IMR-90 (cell line): ENCODE measurements around the gene ACAA2. TPM values are rescaled to one million over a fixed set of nuclear protein-coding genes. Genes with fewer than 3 reads are reported as not detected.
A peak's percentile ranks its signal among the peaks of the same experiment; 100 is the strongest.

Experiments used
- ATAC-seq: fragments of 200-7000 bp; cut with Tn5 transposase; 2 replicates; pipeline ENCODE4 v1.9.1; 2020; ENCODE audit warnings: low read depth, mild to moderate bottlenecking, moderate library complexity
- BruUV-seq: library from RNA; stranded (reverse); fragments of 400-500 nt; replicated peaks from 2 replicates; lab custom pipeline; 2021; lab: Mats Ljungman, UMichigan
- CTCF ChIA-PET: fragments of 300-600 bp; formaldehyde crosslinking; extraction: SDS; loops from one replicate; lab custom pipeline; 2021; ENCODE audit warnings: antibody characterized with exemption; lab: Yijun Ruan, JAX
- POLR2A ChIA-PET: fragments of 300-600 bp; sonication (Branson Sonifier 250); formaldehyde crosslinking; loops from one replicate; lab custom pipeline; 2022; ENCODE audit warnings: antibody characterized with exemption; ENCODE audit not compliant: unreplicated experiment; lab: Charles Lee
- DNase-seq: peaks from one replicate; pipeline ENCODE4 v3.0.0; 2013
- H2AFZ ChIP-seq: replicated peaks from 2 replicates; pipeline ENCODE3; 2013; ENCODE audit warnings: low read length, mild to moderate bottlenecking; ENCODE audit not compliant: poor library complexity
- H2AK5ac ChIP-seq: 2 replicates; pipeline ENCODE4 v1.6.1; 2013; ENCODE audit warnings: low read depth, low read length, inconsistent platforms
- H2AK9ac ChIP-seq: replicated peaks from 2 replicates; pipeline ENCODE3; 2013; ENCODE audit warnings: mild to moderate bottlenecking, low read depth, low read length, moderate library complexity; ENCODE audit not compliant: poor library complexity
- H2BK120ac ChIP-seq: 2 replicates; pipeline ENCODE4 v1.6.1; 2013; ENCODE audit warnings: low read depth, low read length, inconsistent platforms
- H2BK15ac ChIP-seq: 3 replicates; pipeline ENCODE4 v1.6.1; 2013; ENCODE audit warnings: low read depth, low read length, inconsistent platforms
- H2BK20ac ChIP-seq: 2 replicates; pipeline ENCODE4 v1.6.1; 2013; ENCODE audit warnings: low read depth, mild to moderate bottlenecking, inconsistent platforms, low read length, moderate library complexity
- H2BK5ac ChIP-seq: 2 replicates; pipeline ENCODE4 v1.6.1; 2013; ENCODE audit warnings: mild to moderate bottlenecking, low read depth, low read length, inconsistent platforms; ENCODE audit not compliant: poor library complexity, severe bottlenecking
- H3K14ac ChIP-seq: replicated peaks from 2 replicates; pipeline ENCODE4 v1.6.1; 2013; ENCODE audit warnings: low read depth, low read length, inconsistent platforms
- H3K18ac ChIP-seq: 2 replicates; pipeline ENCODE4 v1.6.1; 2013; ENCODE audit warnings: low read depth, low read length, control low read depth
- H3K23ac ChIP-seq: 2 replicates; pipeline ENCODE4 v1.6.1; 2013; ENCODE audit warnings: low read depth, low read length, inconsistent platforms
- H3K27ac ChIP-seq: 2 replicates; pipeline ENCODE4 v1.5.1; 2013; ENCODE audit warnings: mild to moderate bottlenecking, control low read depth, low read length; ENCODE audit not compliant: insufficient read depth
- H3K27me3 ChIP-seq: 2 replicates; pipeline ENCODE4 v1.6.1; 2013; ENCODE audit warnings: low read length; ENCODE audit not compliant: control insufficient read depth, insufficient read depth
- H3K36me3 ChIP-seq: 2 replicates; pipeline ENCODE4 v1.6.1; 2013; ENCODE audit warnings: low read length, mixed read lengths; ENCODE audit not compliant: control insufficient read depth, insufficient read depth
- H3K4ac ChIP-seq: 2 replicates; pipeline ENCODE4 v1.6.1; 2013; ENCODE audit warnings: low read depth, low read length, inconsistent platforms
- H3K4me1 ChIP-seq: 2 replicates; pipeline ENCODE4 v1.6.1; 2013; ENCODE audit warnings: low read length, mixed read lengths; ENCODE audit not compliant: control insufficient read depth, insufficient read depth
- H3K4me2 ChIP-seq: 2 replicates; pipeline ENCODE4 v1.6.1; 2013; ENCODE audit warnings: low read depth, mild to moderate bottlenecking, control low read depth, low read length, moderate library complexity
- H3K4me3 ChIP-seq: 2 replicates; pipeline ENCODE4 v1.5.1; 2013; ENCODE audit warnings: low read depth, mild to moderate bottlenecking, control low read depth, low read length, moderate library complexity; ENCODE audit not compliant: insufficient read depth
- H3K56ac ChIP-seq: 2 replicates; pipeline ENCODE4 v1.6.1; 2013; ENCODE audit warnings: low read length, inconsistent platforms; ENCODE audit not compliant: insufficient read depth; ENCODE audit errors: extremely low read depth
- H3K79me1 ChIP-seq, 2 experiments: 2 replicates each; pipeline ENCODE4 v1.6.1; 2013; ENCODE audit warnings: low read length in 2 of 2, inconsistent platforms in 1 of 2, low read depth in 1 of 2
- H3K9ac ChIP-seq: 2 replicates; pipeline ENCODE4 v1.6.1; 2013; ENCODE audit warnings: low read depth, low read length, control low read depth
- H3K9me1 ChIP-seq: 2 replicates; pipeline ENCODE4 v1.6.1; 2013; ENCODE audit warnings: low read length, inconsistent platforms; ENCODE audit not compliant: insufficient read depth
- H3K9me3 ChIP-seq: 2 replicates; pipeline ENCODE4 v1.6.1; 2013; ENCODE audit warnings: low read length; ENCODE audit not compliant: control insufficient read depth, insufficient read depth
- H4K20me1 ChIP-seq: 2 replicates; pipeline ENCODE4 v1.6.1; 2013; ENCODE audit warnings: low read length, inconsistent platforms; ENCODE audit not compliant: insufficient read depth
- H4K5ac ChIP-seq: 2 replicates; pipeline ENCODE4 v1.6.1; 2013; ENCODE audit warnings: mild to moderate bottlenecking, low read depth, low read length, control low read depth
- H4K8ac ChIP-seq, 2 experiments: 2 replicates each; pipeline ENCODE4 v1.6.1; 2013; ENCODE audit warnings: low read depth in 2 of 2, low read length in 2 of 2, control low read depth in 1 of 2, inconsistent platforms in 1 of 2
- H4K91ac ChIP-seq: 2 replicates; pipeline ENCODE4 v1.6.1; 2013; ENCODE audit warnings: low read depth, low read length, inconsistent platforms; ENCODE audit not compliant: insufficient read depth
- BHLHE40 ChIP-seq: fragments of 150-350 bp; IDR thresholded peaks from 2 replicates; pipeline ENCODE4 v1.6.1; 2016; ENCODE audit warnings: mild to moderate bottlenecking, low read depth, low read length
- CEBPB ChIP-seq: IDR thresholded peaks from 2 replicates; pipeline ENCODE4 v1.6.1; 2012; ENCODE audit warnings: low read depth, low read length, improper control_type of control experiment
- CHD1 ChIP-seq: IDR thresholded peaks from 2 replicates; pipeline ENCODE4 v1.6.1; 2012; ENCODE audit warnings: low read depth, low read length, improper control_type of control experiment
- FOS ChIP-seq: fragments of 150-350 bp; IDR thresholded peaks from 2 replicates; pipeline ENCODE4 v1.6.1; 2016; ENCODE audit warnings: low read depth, low read length
- MAFK ChIP-seq: IDR thresholded peaks from 2 replicates; pipeline ENCODE4 v1.6.1; 2012; ENCODE audit warnings: low read depth, low read length, improper control_type of control experiment
- MAZ ChIP-seq: IDR thresholded peaks from 2 replicates; pipeline ENCODE4 v1.6.1; 2012; ENCODE audit warnings: low read depth, mild to moderate bottlenecking, low read length, improper control_type of control experiment, moderate library complexity, borderline replicate concordance
- MXI1 ChIP-seq: IDR thresholded peaks from 2 replicates; pipeline ENCODE4 v1.6.1; 2012; ENCODE audit warnings: low read depth, mild to moderate bottlenecking, low read length, moderate library complexity, borderline replicate concordance
- NFE2L2 ChIP-seq: fragments of 150-350 bp; IDR thresholded peaks from 2 replicates; pipeline ENCODE4 v1.6.1; 2016; ENCODE audit warnings: low read depth, mild to moderate bottlenecking, low read length
- POLR2A ChIP-seq: IDR thresholded peaks from 2 replicates; pipeline ENCODE4 v1.6.1; 2012; ENCODE audit warnings: mild to moderate bottlenecking, low read depth, low read length
- RAD21 ChIP-seq: IDR thresholded peaks from 2 replicates; pipeline ENCODE4 v1.6.1; 2012; ENCODE audit warnings: low read length, improper control_type of control experiment
- RCOR1 ChIP-seq: IDR thresholded peaks from 2 replicates; pipeline ENCODE4 v1.6.1; 2012; ENCODE audit warnings: mild to moderate bottlenecking, low read length, improper control_type of control experiment; ENCODE audit not compliant: insufficient replicate concordance
- RFX5 ChIP-seq: IDR thresholded peaks from 2 replicates; pipeline ENCODE4 v1.8.0; 2012; ENCODE audit warnings: low read depth, mild to moderate bottlenecking, low read length, moderate library complexity
- WGBS, 2 experiments: methylation state at CpG; one replicate each; pipeline versions ENCODE4 v1.1.5 to v1.1.7; 2013; ENCODE audit warnings: missing lambda C conversion rate in 2 of 2; ENCODE audit not compliant: insufficient read length in 1 of 2; ENCODE audit errors: extremely low coverage in 2 of 2; 5-methylcytosine and 5-hydroxymethylcytosine counted together
- dilution Hi-C: fragments of 300-500 bp; cut with HindIII; formaldehyde crosslinking; loops from one replicate; pipeline ENCODE4 v1.14.3; 2018; ENCODE audit warnings: low sequenced_read_pairs; ENCODE audit not compliant: unreplicated experiment
- in situ Hi-C: fragments of 300-500 bp; cut with MboI; formaldehyde crosslinking; loops from 3 replicates; pipeline ENCODE4 v1.14.3; 2019; ENCODE audit warnings: low sequenced_read_pairs, inconsistent platforms, mixed read lengths
- intact Hi-C: fragments of 100-400 bp; cut with micrococcal nuclease; formaldehyde crosslinking; loops from 2 replicates; pipeline ENCODE4 v1.10.0; 2022
- polyA plus RNA-seq, 3 experiments: library from polyadenylated mRNA; depleted of rRNA; stranded (reverse); fragments of >200 nt; gene quantifications; 2 replicates each; pipeline ENCODE4 v1.2.3, GENCODE V29; 2012; ENCODE audit warnings: low replicate concordance in 1 of 3
- total RNA-seq: library from RNA; depleted of rRNA; stranded (reverse); fragments of >200 nt; gene quantifications from 2 replicates; pipeline ENCODE4 v1.2.3, GENCODE V29; 2012
- TF ChIP-seq, protein P1 (sequence below): conservative IDR thresholded peaks from 2 replicates; pipeline ENCODE4 v1.5.1; 2012; ENCODE audit warnings: mild to moderate bottlenecking, low read depth, low read length, improper control_type of control experiment
- TF ChIP-seq, protein P2 (sequence below): fragments of 150-350 bp; IDR thresholded peaks from 2 replicates; pipeline ENCODE4 v1.6.1; 2016; ENCODE audit warnings: low read depth, mild to moderate bottlenecking, low read length, moderate library complexity, borderline replicate concordance
- TF ChIP-seq, protein P3 (sequence below): fragments of 150-350 bp; IDR thresholded peaks from 2 replicates; pipeline ENCODE4 v1.6.1; 2017; ENCODE audit warnings: mild to moderate bottlenecking, antibody characterized with exemption, low read length, low read depth

The ACAA2 gene
- total and polyA plus RNA-seq, 2 of the 4 experiments (the other 2 are of a cell fraction), result 24.4 to 61.5 TPM

DNA sequence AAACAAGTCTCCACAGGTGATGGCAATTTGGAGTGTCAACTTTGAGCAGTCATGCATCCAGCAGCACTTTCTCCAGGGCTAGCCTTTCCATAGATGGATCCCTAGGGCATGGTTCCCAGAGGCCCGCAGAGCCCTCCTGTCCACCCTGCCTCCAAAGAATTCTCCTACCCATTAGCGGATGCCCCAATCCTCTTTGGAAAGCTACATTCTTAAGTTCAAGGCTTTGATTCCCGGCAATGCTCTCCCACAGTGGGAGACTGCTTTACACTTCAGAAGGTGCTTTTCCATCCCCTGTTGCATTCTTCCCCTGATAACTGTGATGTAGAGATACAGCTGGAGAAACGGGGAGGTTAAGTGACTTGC, 61.3 kb downstream of the ACAA2 start:
- dilution Hi-C loops, result no loop called here
- DNase-seq (no peak), ATAC-seq (no peak)
- no peaks in the 10 kb centered on the region for H3K9me1 ChIP-seq
- no peak overlapping the region for H2BK120ac ChIP-seq
- H3K9ac ChIP-seq, result no peak overlapping the region
- no peaks in the 10 kb centered on the region for H4K20me1 ChIP-seq
- WGBS, 2 experiments, result 0% methylated on average over 1 of the region's 4 CpGs; no CpG with 5 or more reads in 1 of the 2 experiments
- POLR2A ChIA-PET, result no interaction called here
- intact Hi-C loops, result no loop called here
- H2BK20ac ChIP-seq, result no peak overlapping the region
- H4K8ac ChIP-seq, result no peak overlapping the region
- H3K14ac ChIP-seq, result no peak overlapping the region
- H2AK9ac ChIP-seq, result no peak overlapping the region
- no peak overlapping the region for H2BK15ac ChIP-seq
- no peak overlapping the region for H2AK5ac ChIP-seq
- no peak overlapping the region for H3K23ac ChIP-seq
- BruUV-seq, result no TSS peak
- no peak overlapping the region for H3K27ac ChIP-seq
- no peak overlapping the region for H3K4me3 ChIP-seq
- H3K4ac ChIP-seq, result no peak overlapping the region
- peaks cover 27% of the 10 kb centered on the region for H3K27me3 ChIP-seq
- H3K9me3 ChIP-seq, result no peaks in the 10 kb centered on the region
- no peak overlapping the region for H2BK5ac ChIP-seq
- no peak overlapping the region for H4K91ac ChIP-seq
- H4K5ac ChIP-seq, result no peak overlapping the region
- in situ Hi-C loops, result loop anchor here (10.0 kb wide), 1 partner anchor 187 kb away; the partner anchor contains the start of gene LIPG
- CTCF ChIA-PET, result no interaction called here
- H2AFZ ChIP-seq, result peak overlapping the region; percentile 27
- no peak overlapping the region for H3K56ac ChIP-seq
- H3K36me3 ChIP-seq, result no peaks in the 10 kb centered on the region
- H3K79me1 ChIP-seq, result no peaks in the 10 kb centered on the region
- no peaks in the 10 kb centered on the region for H3K4me1 ChIP-seq
- no peak overlapping the region for H3K4me2 ChIP-seq
- H3K18ac ChIP-seq, result no peak overlapping the region
- TF ChIP-seq FOS, result no peak
- no peak for TF ChIP-seq RCOR1
- TF ChIP-seq, protein P1, sequence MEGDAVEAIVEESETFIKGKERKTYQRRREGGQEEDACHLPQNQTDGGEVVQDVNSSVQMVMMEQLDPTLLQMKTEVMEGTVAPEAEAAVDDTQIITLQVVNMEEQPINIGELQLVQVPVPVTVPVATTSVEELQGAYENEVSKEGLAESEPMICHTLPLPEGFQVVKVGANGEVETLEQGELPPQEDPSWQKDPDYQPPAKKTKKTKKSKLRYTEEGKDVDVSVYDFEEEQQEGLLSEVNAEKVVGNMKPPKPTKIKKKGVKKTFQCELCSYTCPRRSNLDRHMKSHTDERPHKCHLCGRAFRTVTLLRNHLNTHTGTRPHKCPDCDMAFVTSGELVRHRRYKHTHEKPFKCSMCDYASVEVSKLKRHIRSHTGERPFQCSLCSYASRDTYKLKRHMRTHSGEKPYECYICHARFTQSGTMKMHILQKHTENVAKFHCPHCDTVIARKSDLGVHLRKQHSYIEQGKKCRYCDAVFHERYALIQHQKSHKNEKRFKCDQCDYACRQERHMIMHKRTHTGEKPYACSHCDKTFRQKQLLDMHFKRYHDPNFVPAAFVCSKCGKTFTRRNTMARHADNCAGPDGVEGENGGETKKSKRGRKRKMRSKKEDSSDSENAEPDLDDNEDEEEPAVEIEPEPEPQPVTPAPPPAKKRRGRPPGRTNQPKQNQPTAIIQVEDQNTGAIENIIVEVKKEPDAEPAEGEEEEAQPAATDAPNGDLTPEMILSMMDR, result no peak
- no peak for TF ChIP-seq MXI1
- TF ChIP-seq RFX5, result no peak
- no peak for TF ChIP-seq MAFK
- TF ChIP-seq, protein P2, sequence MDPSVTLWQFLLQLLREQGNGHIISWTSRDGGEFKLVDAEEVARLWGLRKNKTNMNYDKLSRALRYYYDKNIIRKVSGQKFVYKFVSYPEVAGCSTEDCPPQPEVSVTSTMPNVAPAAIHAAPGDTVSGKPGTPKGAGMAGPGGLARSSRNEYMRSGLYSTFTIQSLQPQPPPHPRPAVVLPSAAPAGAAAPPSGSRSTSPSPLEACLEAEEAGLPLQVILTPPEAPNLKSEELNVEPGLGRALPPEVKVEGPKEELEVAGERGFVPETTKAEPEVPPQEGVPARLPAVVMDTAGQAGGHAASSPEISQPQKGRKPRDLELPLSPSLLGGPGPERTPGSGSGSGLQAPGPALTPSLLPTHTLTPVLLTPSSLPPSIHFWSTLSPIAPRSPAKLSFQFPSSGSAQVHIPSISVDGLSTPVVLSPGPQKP, result no peak
- TF ChIP-seq CHD1, result no peak
- TF ChIP-seq, protein P3, sequence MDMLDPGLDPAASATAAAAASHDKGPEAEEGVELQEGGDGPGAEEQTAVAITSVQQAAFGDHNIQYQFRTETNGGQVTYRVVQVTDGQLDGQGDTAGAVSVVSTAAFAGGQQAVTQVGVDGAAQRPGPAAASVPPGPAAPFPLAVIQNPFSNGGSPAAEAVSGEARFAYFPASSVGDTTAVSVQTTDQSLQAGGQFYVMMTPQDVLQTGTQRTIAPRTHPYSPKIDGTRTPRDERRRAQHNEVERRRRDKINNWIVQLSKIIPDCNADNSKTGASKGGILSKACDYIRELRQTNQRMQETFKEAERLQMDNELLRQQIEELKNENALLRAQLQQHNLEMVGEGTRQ, result no peak
- no peak for TF ChIP-seq NFE2L2
- no peak for TF ChIP-seq POLR2A
- TF ChIP-seq CEBPB, result no peak
- no peak for TF ChIP-seq MAZ
- no peak for TF ChIP-seq BHLHE40
- no peak for TF ChIP-seq RAD21
